ENCODE measurements around the gene KIF20A.

Gene KIF20A

DNA sequence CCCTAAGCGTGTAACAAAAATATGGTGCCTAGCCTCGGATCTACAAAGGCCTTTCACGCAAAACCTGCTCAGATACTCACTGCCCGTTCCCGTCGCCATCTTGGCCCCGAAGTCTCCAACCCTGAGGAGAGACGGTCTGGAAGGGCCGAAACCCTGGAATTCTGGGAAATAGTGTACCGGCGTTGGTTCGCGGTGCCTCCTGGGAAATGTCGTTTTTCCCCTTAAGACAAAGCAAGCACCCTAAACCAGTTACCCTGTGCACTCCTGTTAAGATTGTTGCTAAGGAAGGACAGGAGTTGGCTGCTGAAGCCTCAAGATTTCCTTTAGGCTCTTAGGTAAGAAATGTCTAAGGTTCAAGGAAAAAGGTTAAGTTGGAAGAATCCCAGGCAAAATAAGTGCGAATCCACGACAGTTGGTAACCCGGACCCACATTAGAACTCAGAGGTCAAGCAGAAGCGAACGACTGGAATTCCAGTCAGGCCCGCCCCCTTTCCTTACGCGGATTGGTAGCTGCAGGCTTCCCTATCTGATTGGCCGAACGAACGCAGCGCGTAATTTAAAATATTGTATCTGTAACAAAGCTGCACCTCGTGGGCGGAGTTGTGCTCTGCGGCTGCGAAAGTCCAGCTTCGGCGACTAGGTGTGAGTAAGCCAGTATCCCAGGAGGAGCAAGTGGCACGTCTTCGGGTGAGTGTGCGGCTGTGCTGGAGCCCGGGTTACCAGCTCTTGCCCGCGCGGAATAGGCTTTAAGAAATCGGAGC lies at the start of gene KIF20A, which contains the start of gene BRD8:
Gene KIF20A (plus strand): TSS at position 597 of the 761 bp plus-strand sequence. CDS start 569 bp downstream, outside the sequence.
Gene BRD8 (minus strand): TSS at position 115 of the 761 bp plus-strand sequence. CDS start 16 bp downstream, at position 99.
- DNase-seq (ENCODE audit: low spot score), result peak; percentile 99
- CTCF ChIA-PET, result interaction anchor here (0.7 to 1.2 kb wide), 4 partner anchors 34 to 174 kb away, joined by 3 to 4 read pairs (median 4); partner anchors contain the start of gene KDM3B
- peak within 1 kb of the TSS; percentile 84 for H3K27ac ChIP-seq
- POLR2A ChIA-PET (ENCODE audit: low non-redundant PET), result interaction anchor here (1.0 kb wide), 1 partner anchor 35 kb away, joined by 5 read pairs; no protein-coding TSS in a partner anchor
- TF ChIP-seq, protein P1, sequence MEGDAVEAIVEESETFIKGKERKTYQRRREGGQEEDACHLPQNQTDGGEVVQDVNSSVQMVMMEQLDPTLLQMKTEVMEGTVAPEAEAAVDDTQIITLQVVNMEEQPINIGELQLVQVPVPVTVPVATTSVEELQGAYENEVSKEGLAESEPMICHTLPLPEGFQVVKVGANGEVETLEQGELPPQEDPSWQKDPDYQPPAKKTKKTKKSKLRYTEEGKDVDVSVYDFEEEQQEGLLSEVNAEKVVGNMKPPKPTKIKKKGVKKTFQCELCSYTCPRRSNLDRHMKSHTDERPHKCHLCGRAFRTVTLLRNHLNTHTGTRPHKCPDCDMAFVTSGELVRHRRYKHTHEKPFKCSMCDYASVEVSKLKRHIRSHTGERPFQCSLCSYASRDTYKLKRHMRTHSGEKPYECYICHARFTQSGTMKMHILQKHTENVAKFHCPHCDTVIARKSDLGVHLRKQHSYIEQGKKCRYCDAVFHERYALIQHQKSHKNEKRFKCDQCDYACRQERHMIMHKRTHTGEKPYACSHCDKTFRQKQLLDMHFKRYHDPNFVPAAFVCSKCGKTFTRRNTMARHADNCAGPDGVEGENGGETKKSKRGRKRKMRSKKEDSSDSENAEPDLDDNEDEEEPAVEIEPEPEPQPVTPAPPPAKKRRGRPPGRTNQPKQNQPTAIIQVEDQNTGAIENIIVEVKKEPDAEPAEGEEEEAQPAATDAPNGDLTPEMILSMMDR (conservative IDR thresholded peaks at IDR 0.05; ENCODE audit: low read depth), result no peak

DNA sequence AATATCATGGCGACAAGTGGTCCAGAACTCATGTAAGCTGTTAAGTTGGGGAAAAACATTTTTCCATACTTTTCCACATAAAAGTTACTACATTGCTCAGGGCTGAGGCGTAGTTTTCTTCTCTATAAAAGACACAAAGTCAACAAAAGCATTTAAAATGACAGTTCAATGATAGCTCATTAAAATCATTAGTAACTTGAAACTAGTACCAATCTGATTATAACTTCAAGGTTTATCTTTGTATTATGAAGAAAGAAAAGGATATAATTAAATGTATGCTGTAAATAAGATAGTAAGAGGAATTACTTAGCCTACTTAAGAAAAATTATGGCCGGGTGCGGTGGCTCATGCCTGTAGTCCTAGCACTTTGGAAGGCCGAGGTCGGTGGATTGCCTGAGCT lies 49.6 kb upstream of the KIF20A start:
- TF ChIP-seq, protein P1 (conservative IDR thresholded peaks at IDR 0.05; ENCODE audit: low read depth), result no peak
- H3K27ac ChIP-seq, result no peak overlapping the region
- DNase-seq (ENCODE audit: low spot score), result no peak
- CTCF ChIA-PET, result interaction anchor here (0.5 to 1.9 kb wide), 5 partner anchors 22 to 497 kb away, joined by 3 to 6 read pairs (median 4); no protein-coding TSS in a partner anchor
- POLR2A ChIA-PET (ENCODE audit: low non-redundant PET), result no interaction called here

DNA sequence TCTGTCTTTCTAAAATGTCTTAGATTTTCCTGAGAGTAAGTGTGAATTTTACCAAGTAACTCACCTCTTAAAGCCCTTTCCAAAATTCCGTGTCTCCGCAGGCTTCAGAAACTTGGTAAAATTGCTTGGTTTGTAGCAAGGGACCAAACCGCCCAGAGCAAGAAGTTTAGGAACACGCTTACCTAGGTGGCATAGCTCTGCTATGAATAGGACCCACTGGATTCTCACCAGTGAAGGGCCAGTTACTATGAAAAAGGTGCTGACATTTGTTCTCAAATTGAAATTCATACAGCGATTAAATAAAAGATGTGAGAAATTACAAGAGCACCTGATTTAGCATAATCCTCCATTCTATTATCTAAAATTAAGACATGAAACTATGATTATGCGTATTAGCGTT lies 46.4 kb upstream of the KIF20A start:
- no peak for DNase-seq (ENCODE audit: low spot score)
- TF ChIP-seq, protein P1 (conservative IDR thresholded peaks at IDR 0.05; ENCODE audit: low read depth), result no peak
- ChIA-PET POLR2A (ENCODE audit: low non-redundant PET) (interaction anchor here (0.7 kb wide), 1 partner anchor 641 kb away, joined by 5 read pairs; no protein-coding TSS in a partner anchor), CTCF (interaction anchor here (0.6 to 2.0 kb wide), 5 partner anchors 13 to 472 kb away, joined by 3 to 25 read pairs (median 7); no protein-coding TSS in a partner anchor)
- H3K27ac ChIP-seq, result no peak overlapping the region

DNA sequence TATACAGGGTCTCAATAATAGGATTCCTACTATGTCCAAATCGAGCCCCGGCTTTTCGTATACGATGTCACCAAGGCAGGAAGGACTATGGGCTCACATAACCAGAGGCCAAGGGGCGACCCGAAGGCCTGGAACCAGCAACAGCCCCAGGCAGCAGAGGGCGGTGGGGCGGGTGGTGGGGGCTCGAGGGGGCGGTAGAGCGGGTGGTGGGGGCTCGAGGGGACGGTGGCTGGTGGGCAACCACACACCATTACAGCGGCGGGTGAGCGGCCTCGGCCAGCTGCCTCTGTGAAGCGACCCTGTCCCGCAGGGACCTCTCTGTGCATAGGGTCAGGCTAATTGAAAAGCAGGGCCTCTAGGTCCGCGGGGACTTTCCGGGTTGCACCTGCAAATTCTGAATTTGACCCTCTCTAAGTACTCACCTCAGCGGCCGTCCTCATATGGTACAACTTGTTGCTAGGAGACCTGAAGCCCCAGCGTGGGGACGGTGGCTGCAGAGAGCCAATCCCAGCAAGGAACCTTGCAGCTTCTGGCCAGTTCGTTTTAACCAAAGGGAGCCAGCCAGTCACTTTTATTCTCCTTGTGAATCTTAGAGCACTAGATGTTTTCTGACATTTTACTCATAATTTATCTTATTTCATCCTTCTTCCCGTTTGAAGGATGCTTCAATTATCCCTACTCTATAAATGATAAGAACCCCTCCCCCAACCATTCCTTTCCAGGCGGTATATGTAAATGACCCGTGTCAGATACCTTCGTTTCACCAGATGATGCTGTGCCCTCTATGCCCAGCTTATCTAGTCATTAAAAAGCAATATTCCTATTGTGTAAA lies 39.7 kb upstream of the KIF20A start, which contains the start of gene NME5:
Gene NME5 (minus strand): TSS at position 480 of the 832 bp plus-strand sequence. CDS start 648 bp downstream, outside the sequence.
- TF ChIP-seq, protein P1 (conservative IDR thresholded peaks at IDR 0.05; ENCODE audit: low read depth), result no peak
- no peak for DNase-seq (ENCODE audit: low spot score)
- POLR2A ChIA-PET (ENCODE audit: low non-redundant PET), result no interaction called here
- no peak within 1 kb of the TSS for H3K27ac ChIP-seq
- CTCF ChIA-PET, result interaction anchor here (0.5 to 1.4 kb wide), 3 partner anchors 62 to 396 kb away, joined by 3 to 7 read pairs (median 4); no protein-coding TSS in a partner anchor

DNA sequence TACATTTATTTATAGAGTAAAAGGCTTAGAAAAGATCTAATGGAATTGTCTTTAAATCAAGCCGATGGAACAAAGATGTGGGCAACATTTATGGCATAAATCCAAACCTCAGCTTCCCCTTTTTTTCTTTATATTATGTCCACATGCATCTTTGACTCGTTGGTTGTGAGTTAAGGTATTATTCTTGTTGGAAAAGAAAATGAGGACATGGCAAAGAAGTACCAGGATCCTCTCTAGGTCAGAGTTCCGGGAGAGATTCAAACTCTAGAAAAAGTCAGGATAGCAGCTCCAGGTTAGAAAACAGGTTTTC lies 39.2 kb upstream of the KIF20A start:
- CTCF ChIA-PET, result interaction anchor here (0.7 to 1.4 kb wide), 5 partner anchors 42 to 397 kb away, joined by 3 to 7 read pairs (median 3); no protein-coding TSS in a partner anchor
- DNase-seq (ENCODE audit: low spot score), result no peak
- TF ChIP-seq, protein P1 (conservative IDR thresholded peaks at IDR 0.05; ENCODE audit: low read depth), result no peak
- POLR2A ChIA-PET (ENCODE audit: low non-redundant PET), result no interaction called here
- H3K27ac ChIP-seq, result no peak overlapping the region

DNA sequence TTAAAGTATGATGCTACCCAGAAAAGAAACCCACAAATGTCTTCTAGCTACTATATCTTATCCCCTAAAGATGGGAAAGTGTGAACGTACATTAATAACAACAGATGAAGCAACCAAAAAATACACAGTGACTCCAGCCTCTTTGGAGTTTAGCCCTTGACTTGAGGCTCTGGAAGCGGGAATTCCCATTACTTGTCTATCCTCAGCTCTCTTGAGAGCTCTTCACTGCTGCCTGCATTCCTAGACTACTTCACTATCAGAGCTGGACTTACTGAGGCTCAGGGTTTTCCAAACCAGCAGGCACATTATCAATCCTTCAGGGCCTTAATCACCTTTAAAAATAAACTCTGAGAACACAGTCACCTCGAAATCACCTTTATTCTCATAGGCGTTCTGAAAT lies 38.6 kb upstream of the KIF20A start:
- H3K27ac ChIP-seq, result no peak overlapping the region
- no peak for DNase-seq (ENCODE audit: low spot score)

More for the DNA sequence above, 38.6 kb upstream of the KIF20A start:
- TF ChIP-seq, protein P1 (conservative IDR thresholded peaks at IDR 0.05; ENCODE audit: low read depth), result no peak
- POLR2A ChIA-PET (ENCODE audit: low non-redundant PET), result no interaction called here
- CTCF ChIA-PET, result interaction anchor here (0.7 to 1.4 kb wide), 4 partner anchors 42 to 196 kb away, joined by 3 to 7 read pairs (median 4); no protein-coding TSS in a partner anchor

Measured in RWPE1 (cell line).